Measurements from ENCODE around the gene LMBR1L.

DNA sequence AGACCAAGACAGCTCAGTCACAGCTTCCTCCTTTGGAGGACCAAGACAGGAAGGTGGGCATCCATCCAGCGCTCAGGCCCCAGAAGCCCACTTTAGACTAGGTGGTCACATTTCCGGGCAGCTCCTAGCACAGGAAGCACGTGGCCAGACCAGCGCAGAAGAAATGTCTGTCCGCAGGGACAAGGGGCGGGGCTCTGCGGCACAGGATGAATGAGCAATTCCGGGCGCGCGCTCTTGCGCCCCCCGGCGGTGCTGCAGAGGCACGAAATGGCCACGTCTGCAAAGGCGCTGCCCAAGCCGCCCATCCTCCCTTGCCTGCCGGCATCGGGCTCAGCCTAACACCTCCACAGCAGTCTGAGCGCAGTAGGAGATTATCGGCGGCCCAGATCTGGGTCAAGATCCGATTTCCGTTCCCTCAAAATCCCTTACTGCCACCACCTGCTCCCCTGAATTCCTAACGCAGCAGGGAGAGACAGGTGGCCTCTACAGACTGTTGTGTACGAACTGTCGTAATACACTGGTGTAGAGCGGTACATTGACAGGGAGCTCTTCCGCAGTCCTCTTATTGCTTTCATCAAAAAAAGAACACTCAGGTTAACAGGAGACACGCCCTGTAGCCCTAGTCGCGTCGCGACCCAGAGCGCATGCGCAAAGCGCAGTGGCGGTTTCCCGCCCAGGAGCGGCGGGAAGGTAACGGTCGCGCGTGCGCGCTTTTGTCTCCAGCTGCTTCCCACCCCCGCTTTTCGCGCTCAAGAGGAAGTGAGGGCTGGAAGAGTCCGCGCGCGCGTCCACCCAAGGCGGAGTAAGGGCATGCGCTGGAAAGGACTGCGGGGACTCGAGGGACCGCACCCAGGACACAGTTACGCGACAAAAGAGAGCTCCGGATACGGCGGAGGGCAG, 19.8 kb upstream of the LMBR1L start:
- TF ChIP-seq, protein P1, sequence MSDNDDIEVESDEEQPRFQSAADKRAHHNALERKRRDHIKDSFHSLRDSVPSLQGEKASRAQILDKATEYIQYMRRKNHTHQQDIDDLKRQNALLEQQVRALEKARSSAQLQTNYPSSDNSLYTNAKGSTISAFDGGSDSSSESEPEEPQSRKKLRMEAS (CRISPR knock-in tag; IDR thresholded peaks at IDR 0.05) = peak; percentile 94
- TF ChIP-seq CTCF (IDR thresholded peaks at IDR 0.05) (peak; percentile 64), ZBTB43 (CRISPR knock-in tag; IDR thresholded peaks at IDR 0.05) (peak; percentile 30; the same call in 1 of the 2 replicates), ZNF232 (CRISPR knock-in tag; IDR thresholded peaks at IDR 0.05) (no peak; the same call in 1 of the 2 replicates), SP1 (CRISPR knock-in tag; conservative IDR thresholded peaks at IDR 0.05) (no peak; the same call in 1 of the 2 replicates)
- TF ChIP-seq, protein P2, sequence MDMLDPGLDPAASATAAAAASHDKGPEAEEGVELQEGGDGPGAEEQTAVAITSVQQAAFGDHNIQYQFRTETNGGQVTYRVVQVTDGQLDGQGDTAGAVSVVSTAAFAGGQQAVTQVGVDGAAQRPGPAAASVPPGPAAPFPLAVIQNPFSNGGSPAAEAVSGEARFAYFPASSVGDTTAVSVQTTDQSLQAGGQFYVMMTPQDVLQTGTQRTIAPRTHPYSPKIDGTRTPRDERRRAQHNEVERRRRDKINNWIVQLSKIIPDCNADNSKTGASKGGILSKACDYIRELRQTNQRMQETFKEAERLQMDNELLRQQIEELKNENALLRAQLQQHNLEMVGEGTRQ (CRISPR knock-in tag; IDR thresholded peaks at IDR 0.05) = peak; percentile 89
